ENCODE data around the gene CYP4F12. TPM values are rescaled to one million over a fixed set of nuclear protein-coding genes. Genes with fewer than 3 reads are reported as not detected.

CYP4F12 gene
- total RNA-seq, 1 experiment from 2014 or later, result 3.8 TPM

GRCh38 chr19:15629003-15629880 is 43.6 kb upstream of the CYP4F12 start:
- BruUV-seq (replicated peaks), result no TSS peak
- Mint-ChIP-seq H3K27ac (ENCODE audit: unreplicated experiment) (no peak overlapping the region), H3K4me1 (ENCODE audit: low read depth, unreplicated experiment) (peaks cover 5% of the 10 kb centered on the region), H3K36me3 (ENCODE audit: insufficient read depth, unreplicated experiment) (no peaks in the 10 kb centered on the region), H3K4me3 (ENCODE audit: low read depth, unreplicated experiment) (no peak overlapping the region), H3K9me3 (ENCODE audit: low read depth, unreplicated experiment) (no peaks in the 10 kb centered on the region), H3K27me3 (ENCODE audit: unreplicated experiment) (no peaks in the 10 kb centered on the region)
- peak; percentile 77 for TF ChIP-seq CTCF (IDR thresholded peaks at IDR 0.05; ENCODE audit: unreplicated experiment)
- intact Hi-C loops (cut with micrococcal nuclease; ENCODE audit: unreplicated experiment), result loop anchor here (2.0 kb wide), 1 partner anchor 182 kb away; no protein-coding TSS in a partner anchor
- DNase-seq, result peak; percentile 87
- CTCF ChIA-PET, result interaction anchor here (0.7 to 1.0 kb wide), 6 partner anchors 21 to 413 kb away, joined by 3 to 4 read pairs (median 3); no protein-coding TSS in a partner anchor

- DNase-seq, result peak; percentile 50
- Mint-ChIP-seq H3K4me3 (ENCODE audit: low read depth, unreplicated experiment) (no peak overlapping the region), H3K9me3 (ENCODE audit: low read depth, unreplicated experiment) (no peaks in the 10 kb centered on the region), H3K27me3 (ENCODE audit: unreplicated experiment) (no peaks in the 10 kb centered on the region), H3K27ac (ENCODE audit: unreplicated experiment) (no peak overlapping the region), H3K4me1 (ENCODE audit: low read depth, unreplicated experiment) (peaks cover 20% of the 10 kb centered on the region), H3K36me3 (ENCODE audit: insufficient read depth, unreplicated experiment) (no peaks in the 10 kb centered on the region)
- intact Hi-C loops (cut with micrococcal nuclease; ENCODE audit: unreplicated experiment), result loop anchor here (5.0 kb wide), 1 partner anchor 130 kb away; no protein-coding TSS in a partner anchor
- BruUV-seq (replicated peaks), result no TSS peak
- CTCF ChIA-PET, result interaction anchor here (0.6 kb wide), 1 partner anchor 155 kb away, joined by 5 read pairs; no protein-coding TSS in a partner anchor
- peak; percentile 71 for TF ChIP-seq CTCF (IDR thresholded peaks at IDR 0.05; ENCODE audit: unreplicated experiment)
Measured at GRCh38 chr19:15631817-15632216, 41.1 kb upstream of the CYP4F12 start.

DNA sequence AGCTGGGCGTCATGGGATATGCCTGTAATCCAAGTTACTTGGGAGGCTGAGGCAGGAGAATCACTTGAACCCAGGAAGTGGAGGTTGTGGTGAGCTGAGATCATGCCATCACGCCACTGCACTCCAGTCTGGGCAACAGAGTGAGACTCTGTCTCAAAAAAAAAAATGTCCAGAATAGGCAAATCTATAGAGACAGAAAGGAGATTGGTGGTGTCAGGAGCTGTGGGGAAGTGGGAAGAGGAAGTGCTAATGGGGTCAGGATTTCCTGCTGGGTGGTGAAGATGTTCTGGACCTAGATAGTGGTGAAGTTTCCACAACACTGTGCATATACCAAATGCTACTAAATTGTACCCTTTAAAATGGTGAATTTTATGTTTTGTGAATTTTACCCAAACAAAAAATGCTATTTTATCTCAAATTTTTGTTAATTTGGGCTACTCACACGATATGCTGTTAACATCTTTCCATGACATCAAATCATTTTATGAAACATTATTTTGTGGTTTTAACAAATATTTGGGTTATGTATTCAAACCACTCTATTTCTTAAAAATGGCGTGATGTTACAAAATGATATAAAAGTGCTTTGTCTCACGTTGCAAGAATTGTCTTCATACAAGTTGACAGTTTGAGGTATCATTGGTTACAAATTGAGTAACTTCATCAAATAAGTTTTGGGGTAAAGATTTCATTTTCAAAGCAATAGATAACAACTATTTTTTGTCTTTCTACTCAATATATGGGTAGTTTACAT is 39.6 kb upstream of the CYP4F12 start:
- no peak for TF ChIP-seq CTCF (IDR thresholded peaks at IDR 0.05; ENCODE audit: unreplicated experiment)
- H3K27me3 Mint-ChIP-seq (ENCODE audit: unreplicated experiment), result no peaks in the 10 kb centered on the region
- H3K27ac Mint-ChIP-seq (ENCODE audit: unreplicated experiment), result no peak overlapping the region
- H3K4me1 Mint-ChIP-seq (ENCODE audit: low read depth, unreplicated experiment), result peaks cover 20% of the 10 kb centered on the region
- CTCF ChIA-PET, result no interaction called here
- no peak for DNase-seq
- H3K36me3 Mint-ChIP-seq (ENCODE audit: insufficient read depth, unreplicated experiment), result no peaks in the 10 kb centered on the region
- BruUV-seq (replicated peaks), result no TSS peak
- H3K4me3 Mint-ChIP-seq (ENCODE audit: low read depth, unreplicated experiment), result no peak overlapping the region
- H3K9me3 Mint-ChIP-seq (ENCODE audit: low read depth, unreplicated experiment), result no peaks in the 10 kb centered on the region
- intact Hi-C loops (cut with micrococcal nuclease; ENCODE audit: unreplicated experiment), result loop anchor here (5.0 kb wide), 1 partner anchor 129 kb away; no protein-coding TSS in a partner anchor

DNA sequence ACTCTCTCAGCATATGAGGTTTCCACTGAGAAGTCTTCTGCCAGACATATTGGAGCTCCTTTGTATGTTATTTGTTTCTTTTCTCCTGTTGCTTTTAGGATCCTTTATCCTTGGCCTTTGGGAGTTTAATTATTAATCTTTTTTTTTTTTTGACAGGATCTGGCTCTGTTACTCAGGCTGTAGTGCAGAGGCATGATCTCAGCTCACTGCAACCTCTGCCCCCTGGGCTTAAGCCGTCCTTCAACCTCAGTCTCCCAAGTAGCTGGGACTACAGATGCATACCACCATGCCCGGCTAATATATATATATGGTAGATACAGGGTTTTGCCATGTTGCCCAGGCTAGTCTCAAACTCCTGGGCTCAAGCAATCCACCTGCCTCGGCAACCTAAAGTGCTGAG is 38.8 kb upstream of the CYP4F12 start:
- no peak overlapping the region for H3K4me3 Mint-ChIP-seq (ENCODE audit: low read depth, unreplicated experiment)
- no TSS peak for BruUV-seq (replicated peaks)
- no peak overlapping the region for H3K27ac Mint-ChIP-seq (ENCODE audit: unreplicated experiment)
- no peaks in the 10 kb centered on the region for H3K9me3 Mint-ChIP-seq (ENCODE audit: low read depth, unreplicated experiment)
- CTCF ChIA-PET, result no interaction called here
- TF ChIP-seq CTCF (IDR thresholded peaks at IDR 0.05; ENCODE audit: unreplicated experiment), result no peak
- H3K36me3 Mint-ChIP-seq (ENCODE audit: insufficient read depth, unreplicated experiment), result no peaks in the 10 kb centered on the region
- DNase-seq, result no peak
- H3K27me3 Mint-ChIP-seq (ENCODE audit: unreplicated experiment), result no peaks in the 10 kb centered on the region
- peaks cover 20% of the 10 kb centered on the region for H3K4me1 Mint-ChIP-seq (ENCODE audit: low read depth, unreplicated experiment)
- intact Hi-C loops (cut with micrococcal nuclease; ENCODE audit: unreplicated experiment), result loop anchor here (5.0 kb wide), 1 partner anchor 128 kb away; no protein-coding TSS in a partner anchor

All from Calu3 (cell line).